ENCODE data around the gene DOK6. TPM values are rescaled to one million over a fixed set of nuclear protein-coding genes. Genes with fewer than 3 reads are reported as not detected.
"Not testable (repeated sequence)": the region's sequence is repeated elsewhere in the genome, so short reads cannot be mapped to it uniquely, and the experiment has no call there.

The DOK6 gene
- total RNA-seq, 1 donor from 2014 or later: 91.4 TPM

- DNase-seq: no peak
Measured at GRCh38 chr18:69814861-69815385, 414.2 kb downstream of the DOK6 start.

- no peak for DNase-seq
Measured at GRCh38 chr18:69817335-69817940, 416.8 kb downstream of the DOK6 start.

- DNase-seq: no peak
Measured at GRCh38 chr18:69819460-69819859, 418.8 kb downstream of the DOK6 start.

GRCh38 chr18:69820538-69820937 is 419.9 kb downstream of the DOK6 start:
- no peak for DNase-seq

GRCh38 chr18:69830189-69830588 is 429.5 kb downstream of the DOK6 start:
- DNase-seq: no peak

GRCh38 chr18:69834980-69835379 is 434.3 kb downstream of the DOK6 start:
- not testable (repeated sequence) for DNase-seq

GRCh38 chr18:69838003-69838402 is 437.3 kb downstream of the DOK6 start:
- DNase-seq: no peak

GRCh38 chr18:69838620-69839411 is 438.1 kb downstream of the DOK6 start:
- no peak for DNase-seq

- no peak for DNase-seq
Measured at GRCh38 chr18:69839497-69839896, 438.8 kb downstream of the DOK6 start.

GRCh38 chr18:69840001-69840400 is 439.3 kb downstream of the DOK6 start:
- no peak for DNase-seq

GRCh38 chr18:69840445-69840844 is 439.8 kb downstream of the DOK6 start:
- no peak for DNase-seq

GRCh38 chr18:69841117-69841516 is 440.4 kb downstream of the DOK6 start:
- no peak for DNase-seq

GRCh38 chr18:69843015-69843414 is 442.3 kb downstream of the DOK6 start:
- no peak for DNase-seq

- DNase-seq: no peak
Measured at GRCh38 chr18:69844656-69845055, 444.0 kb downstream of the DOK6 start.

- DNase-seq: no peak
Measured at GRCh38 chr18:69845593-69846506, 445.2 kb downstream of the DOK6 start.

- DNase-seq: no peak
Measured at GRCh38 chr18:69853051-69853450, 452.4 kb downstream of the DOK6 start.

GRCh38 chr18:69854455-69854854 is 453.8 kb downstream of the DOK6 start:
- no peak for DNase-seq

- no peak for DNase-seq
Measured at GRCh38 chr18:69858897-69859296, 458.2 kb downstream of the DOK6 start.

- not testable (repeated sequence) for DNase-seq
Measured at GRCh38 chr18:69864802-69865201, 464.1 kb downstream of the DOK6 start.

GRCh38 chr18:69865776-69866175 is 465.1 kb downstream of the DOK6 start:
- DNase-seq: no peak

- DNase-seq: no peak
Measured at GRCh38 chr18:69866212-69866611, 465.5 kb downstream of the DOK6 start.

GRCh38 chr18:69870736-69871135 is 470.0 kb downstream of the DOK6 start:
- DNase-seq: no peak

- no peak for DNase-seq
Measured at GRCh38 chr18:69871363-69871762, 470.7 kb downstream of the DOK6 start.
